ENCODE data around the gene SLC2A1.

SLC2A1 gene

GRCh38 chr1:42891465-42892138 lies 67.1 kb downstream of the SLC2A1 start:
- TF ChIP-seq, protein P1, sequence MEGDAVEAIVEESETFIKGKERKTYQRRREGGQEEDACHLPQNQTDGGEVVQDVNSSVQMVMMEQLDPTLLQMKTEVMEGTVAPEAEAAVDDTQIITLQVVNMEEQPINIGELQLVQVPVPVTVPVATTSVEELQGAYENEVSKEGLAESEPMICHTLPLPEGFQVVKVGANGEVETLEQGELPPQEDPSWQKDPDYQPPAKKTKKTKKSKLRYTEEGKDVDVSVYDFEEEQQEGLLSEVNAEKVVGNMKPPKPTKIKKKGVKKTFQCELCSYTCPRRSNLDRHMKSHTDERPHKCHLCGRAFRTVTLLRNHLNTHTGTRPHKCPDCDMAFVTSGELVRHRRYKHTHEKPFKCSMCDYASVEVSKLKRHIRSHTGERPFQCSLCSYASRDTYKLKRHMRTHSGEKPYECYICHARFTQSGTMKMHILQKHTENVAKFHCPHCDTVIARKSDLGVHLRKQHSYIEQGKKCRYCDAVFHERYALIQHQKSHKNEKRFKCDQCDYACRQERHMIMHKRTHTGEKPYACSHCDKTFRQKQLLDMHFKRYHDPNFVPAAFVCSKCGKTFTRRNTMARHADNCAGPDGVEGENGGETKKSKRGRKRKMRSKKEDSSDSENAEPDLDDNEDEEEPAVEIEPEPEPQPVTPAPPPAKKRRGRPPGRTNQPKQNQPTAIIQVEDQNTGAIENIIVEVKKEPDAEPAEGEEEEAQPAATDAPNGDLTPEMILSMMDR (IDR thresholded peaks at IDR 0.05; ENCODE audit: low read depth, low read length), result no peak

GRCh38 chr1:42889264-42889663 lies 69.4 kb downstream of the SLC2A1 start:
- TF ChIP-seq, protein P1 (IDR thresholded peaks at IDR 0.05; ENCODE audit: low read depth, low read length), result no peak
- no peak overlapping the region for H3K4me3 ChIP-seq (ENCODE audit: low read depth, low read length)

More at GRCh38 chr1:42891465-42892138, 67.1 kb downstream of the SLC2A1 start:
- no peak overlapping the region for H3K4me3 ChIP-seq (ENCODE audit: low read depth, low read length)

DNA sequence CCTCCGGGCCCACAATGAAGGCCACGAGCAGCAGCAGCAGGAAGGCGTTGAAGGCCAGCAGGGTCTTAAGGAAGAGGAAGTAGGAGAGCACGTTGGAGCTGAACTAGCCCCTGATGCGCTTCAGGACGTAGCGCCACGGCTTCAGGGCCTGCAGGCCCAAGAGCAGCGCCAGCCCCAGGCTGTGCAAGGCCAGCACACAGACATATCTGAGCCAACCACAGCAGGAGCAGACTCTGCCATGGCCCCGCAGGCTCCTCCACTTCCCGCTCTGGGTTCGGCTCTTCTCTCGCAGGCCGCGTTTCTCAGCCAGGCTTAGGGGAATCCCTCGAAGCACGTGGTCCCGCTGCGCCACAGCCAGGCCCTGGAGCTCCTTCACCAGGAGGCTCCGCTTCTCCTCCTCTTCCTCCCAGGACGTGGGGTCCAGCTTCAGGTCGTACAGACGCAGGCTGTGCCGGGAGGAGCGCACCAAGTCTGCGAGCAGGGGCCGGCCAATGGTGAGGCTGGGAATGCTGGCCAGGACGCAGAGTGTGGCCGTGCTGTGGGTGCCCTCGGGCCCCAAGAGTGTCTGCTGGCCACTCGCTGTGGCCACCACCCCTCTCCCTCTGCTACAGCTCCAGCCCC lies 70.5 kb downstream of the SLC2A1 start:
- no peak overlapping the region for H3K4me3 ChIP-seq (ENCODE audit: low read depth, low read length)
- TF ChIP-seq, protein P1 (IDR thresholded peaks at IDR 0.05; ENCODE audit: low read depth, low read length), result no peak

DNA sequence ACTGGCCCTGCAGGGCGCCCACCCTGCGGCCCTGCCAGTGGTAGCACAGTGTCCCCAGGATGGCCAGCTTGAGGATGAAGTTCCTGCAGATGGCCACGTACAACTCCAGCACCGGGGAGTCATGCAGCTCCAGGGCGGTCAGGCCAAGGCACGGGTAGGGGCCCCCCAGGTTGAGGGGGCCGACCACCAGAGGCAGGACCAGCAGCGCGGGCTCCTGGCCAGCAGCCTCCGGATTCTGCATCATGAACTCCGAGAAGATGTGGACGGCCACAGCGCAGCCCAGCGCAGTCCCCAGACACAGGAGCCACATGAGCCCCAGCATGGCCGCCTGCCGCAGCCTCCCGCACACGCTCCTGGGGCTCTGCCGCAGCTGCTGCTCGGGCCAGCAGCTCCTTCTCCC lies 71.3 kb downstream of the SLC2A1 start:
- TF ChIP-seq, protein P1 (IDR thresholded peaks at IDR 0.05; ENCODE audit: low read depth, low read length), result no peak

DNA sequence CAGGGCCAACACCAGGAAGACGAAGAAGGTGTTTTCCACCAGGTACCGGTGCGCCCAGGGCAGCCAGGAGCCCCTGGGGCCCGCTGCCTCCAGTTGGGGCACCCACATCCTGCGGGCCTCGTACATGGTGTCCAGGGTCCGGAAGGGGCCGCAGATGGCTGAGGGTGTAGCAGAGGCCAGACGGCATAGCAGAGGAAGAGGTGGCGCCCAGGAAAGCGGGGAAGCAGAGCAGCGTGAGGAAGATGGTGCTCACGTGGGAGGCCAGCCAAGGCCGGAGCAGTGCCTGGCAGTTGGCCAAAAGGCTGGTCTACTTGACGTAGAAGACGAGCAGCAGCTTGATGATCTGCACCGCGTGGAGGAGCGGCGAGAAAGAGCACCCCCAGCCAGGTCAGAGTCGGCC lies 71.9 kb downstream of the SLC2A1 start:
- TF ChIP-seq, protein P1 (IDR thresholded peaks at IDR 0.05; ENCODE audit: low read depth, low read length), result no peak
- H3K4me3 ChIP-seq (ENCODE audit: low read depth, low read length), result no peak overlapping the region

More for the DNA sequence above, 71.3 kb downstream of the SLC2A1 start:
- H3K4me3 ChIP-seq (ENCODE audit: low read depth, low read length), result no peak overlapping the region

DNA sequence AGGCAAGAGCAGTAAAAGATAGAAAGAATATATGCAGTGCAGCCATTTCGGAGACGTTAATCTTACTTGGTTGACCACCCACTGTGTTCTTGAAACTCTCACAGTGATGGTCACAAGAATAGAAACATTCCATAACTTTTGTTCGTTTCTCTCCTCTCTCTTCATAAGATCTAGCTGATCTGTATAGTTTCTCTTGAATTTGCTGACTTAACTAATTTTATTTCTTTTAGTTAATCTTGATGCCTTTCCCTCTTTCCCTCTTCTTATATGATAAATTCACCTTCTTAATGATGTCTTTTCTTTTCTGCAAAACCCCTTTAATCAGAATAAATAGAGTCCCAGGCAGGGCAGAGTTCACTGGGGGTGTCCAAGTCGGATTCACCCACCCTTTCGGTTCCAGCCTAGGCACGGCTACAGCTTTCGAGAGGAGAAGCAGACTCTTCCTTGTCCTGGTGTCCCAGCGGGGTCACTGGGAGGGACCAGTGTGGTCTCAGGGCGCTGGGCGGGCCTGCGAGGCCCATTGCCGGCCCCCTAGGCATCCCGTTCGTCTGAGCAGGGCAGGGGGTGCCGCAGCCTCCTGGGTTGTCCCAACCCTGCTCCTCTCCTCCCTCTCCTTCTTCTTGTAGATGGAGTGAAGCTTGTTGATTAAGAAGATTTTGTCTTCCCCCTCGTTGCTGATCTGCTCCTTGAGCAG lies 72.5 kb downstream of the SLC2A1 start:
- TF ChIP-seq, protein P1 (IDR thresholded peaks at IDR 0.05; ENCODE audit: low read depth, low read length), result no peak
- no peak overlapping the region for H3K4me3 ChIP-seq (ENCODE audit: low read depth, low read length)

DNA sequence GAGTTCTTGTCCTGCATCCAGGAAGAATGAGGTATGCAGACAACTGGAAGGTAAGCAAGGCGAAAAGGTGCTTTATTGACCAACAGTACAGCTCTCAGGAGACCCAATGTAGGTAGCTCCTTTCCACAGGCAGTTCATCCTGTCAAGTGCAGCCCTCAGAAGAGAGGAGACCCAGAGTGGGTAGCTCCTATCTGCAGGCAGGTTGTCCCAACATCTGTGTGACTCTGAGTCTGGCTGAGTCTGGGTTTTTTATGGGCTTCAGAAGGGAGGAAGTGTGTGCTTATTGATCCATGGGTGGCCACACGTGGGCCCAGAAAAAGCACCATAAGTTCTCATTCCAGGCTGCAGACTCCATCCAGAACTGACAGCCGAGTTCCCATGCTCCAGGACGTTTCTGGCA lies 78.3 kb downstream of the SLC2A1 start:
- TF ChIP-seq, protein P1 (IDR thresholded peaks at IDR 0.05; ENCODE audit: low read depth, low read length), result no peak
- H3K4me3 ChIP-seq (ENCODE audit: low read depth, low read length), result no peak overlapping the region

Data from WI38 (cell line).